Hypothalamus (tissue), 51 donors: ENCODE data around the gene SAP30.

Experiments used
- DNase-seq, 51 donors: peaks; one replicate each; lab custom pipeline; 2025; lab: John Stamatoyannopoulos, UW

The SAP30 gene

DNA sequence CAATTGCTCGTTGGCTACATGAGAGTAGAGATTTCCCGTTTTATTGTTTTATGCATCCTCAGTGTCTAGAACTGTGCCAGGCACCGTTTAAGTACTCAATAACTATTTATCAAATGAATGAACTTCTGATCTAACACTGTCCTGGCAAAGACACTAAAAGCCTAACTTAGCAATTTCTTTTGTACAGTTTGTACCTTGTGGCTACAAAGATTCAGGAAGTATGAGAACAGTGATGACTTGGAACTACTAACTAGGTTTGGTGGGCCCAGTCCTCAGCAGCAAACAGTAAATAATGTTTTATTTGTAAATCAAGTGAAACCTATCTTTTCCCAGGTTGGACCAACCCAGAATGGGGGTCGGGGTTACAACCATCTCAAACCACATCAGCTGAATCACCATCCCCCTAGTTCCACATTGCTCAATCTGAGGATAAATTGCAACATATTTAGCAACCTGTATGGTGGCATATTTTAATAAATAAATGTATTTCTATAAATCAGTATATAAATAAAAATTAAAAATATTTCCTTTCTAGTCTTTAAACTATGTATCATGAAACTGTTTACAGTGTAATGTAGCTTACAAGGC is 40.4 kb downstream of the SAP30 start:
- no peak for DNase-seq

DNA sequence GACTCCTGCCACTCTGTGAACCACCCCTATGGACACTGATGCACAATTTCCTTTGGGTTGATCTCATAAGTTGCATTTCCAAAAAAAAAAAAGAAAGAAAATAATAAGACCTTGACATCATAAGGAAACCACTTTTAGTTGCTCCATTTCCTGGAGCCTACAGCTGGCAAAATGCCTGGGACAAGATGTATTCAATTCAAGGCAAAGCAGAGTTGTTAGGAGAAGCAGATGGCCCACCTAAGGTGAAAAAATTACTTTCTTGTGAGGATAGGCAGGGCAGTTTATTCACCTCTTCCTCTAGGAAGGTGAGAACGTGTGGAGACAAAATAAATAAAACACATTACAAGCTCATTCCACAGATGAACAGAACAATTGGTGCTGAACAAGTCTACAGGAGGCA is 42.3 kb downstream of the SAP30 start:
- no peak for DNase-seq

DNA sequence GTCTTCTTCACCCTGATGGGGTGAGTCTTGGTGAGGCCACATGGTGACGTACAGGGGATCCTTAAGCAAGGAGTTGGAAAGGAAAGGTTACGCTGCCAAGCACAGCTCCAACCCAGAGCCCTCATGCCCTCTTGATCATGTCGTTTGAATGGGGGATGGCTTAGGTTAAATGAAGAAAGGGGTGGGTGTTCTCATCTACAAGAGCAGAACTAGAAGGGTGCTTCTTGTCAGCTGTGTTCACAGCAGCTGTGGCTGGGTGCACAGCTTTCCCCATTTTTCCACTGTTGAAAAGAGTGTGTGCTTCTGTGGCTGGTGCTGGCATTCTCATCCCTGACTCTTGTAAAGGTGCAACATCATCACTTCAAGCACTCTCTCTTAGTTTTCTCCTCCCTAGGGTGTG is 43.7 kb downstream of the SAP30 start:
- DNase-seq = no peak

DNA sequence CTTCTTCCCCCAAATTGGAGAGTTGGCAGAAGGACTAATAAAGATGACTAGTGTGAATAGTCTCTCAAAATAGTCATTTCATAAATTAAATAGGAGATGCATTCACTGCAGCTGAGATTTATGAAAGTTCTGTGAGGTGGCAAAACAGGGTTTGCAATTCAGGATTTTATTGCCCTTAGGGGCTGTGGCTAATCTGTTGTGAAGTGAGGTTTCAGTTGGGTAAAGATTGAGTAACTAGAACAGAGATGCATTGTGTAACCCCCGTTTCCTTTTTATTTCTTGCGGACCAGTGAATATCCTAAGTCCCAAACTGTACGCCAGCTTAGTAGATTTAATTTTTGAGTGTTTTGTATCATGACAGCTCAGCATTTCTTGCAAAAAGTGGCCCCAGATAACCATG is 44.3 kb downstream of the SAP30 start:
- no peak for DNase-seq

DNA sequence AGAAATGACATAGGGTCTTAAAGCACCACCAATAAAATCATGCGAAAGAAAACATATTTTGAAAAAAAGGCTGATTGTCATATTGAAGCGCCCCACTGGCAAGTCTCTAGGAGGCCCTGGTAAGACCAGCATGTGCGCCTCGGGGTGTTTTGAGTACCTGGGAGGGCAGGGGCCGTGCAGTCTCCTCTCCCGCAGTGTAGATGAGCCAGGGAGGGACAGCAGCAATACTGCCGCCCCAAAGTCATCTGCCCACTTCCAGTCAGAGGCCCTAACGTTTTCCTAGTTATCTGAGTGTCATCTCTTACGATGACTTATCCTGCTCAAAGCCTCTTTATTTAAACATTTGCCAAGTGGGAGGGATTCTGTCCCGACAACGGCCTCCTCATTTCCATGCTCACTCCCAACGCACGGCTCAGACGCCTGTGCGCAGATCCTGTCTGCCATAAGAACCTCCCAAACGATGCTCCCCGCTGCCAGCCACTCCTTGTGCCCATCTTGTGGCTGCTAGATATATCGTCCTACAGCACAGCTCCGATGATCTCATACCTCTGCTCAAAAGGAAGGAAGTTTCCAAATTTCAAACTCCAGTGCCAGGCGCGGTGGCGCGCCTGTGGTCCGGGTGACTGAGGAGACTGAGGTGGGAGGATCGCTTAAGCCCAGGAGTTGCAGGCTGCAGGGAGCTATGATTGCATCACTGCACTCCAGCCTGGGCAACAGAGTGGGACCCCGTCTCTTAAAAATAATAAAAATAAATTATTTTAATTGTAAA is 45.3 kb downstream of the SAP30 start:
- peak in 20 of 51 donors; percentile 7 to 70 (median 18) for DNase-seq

DNA sequence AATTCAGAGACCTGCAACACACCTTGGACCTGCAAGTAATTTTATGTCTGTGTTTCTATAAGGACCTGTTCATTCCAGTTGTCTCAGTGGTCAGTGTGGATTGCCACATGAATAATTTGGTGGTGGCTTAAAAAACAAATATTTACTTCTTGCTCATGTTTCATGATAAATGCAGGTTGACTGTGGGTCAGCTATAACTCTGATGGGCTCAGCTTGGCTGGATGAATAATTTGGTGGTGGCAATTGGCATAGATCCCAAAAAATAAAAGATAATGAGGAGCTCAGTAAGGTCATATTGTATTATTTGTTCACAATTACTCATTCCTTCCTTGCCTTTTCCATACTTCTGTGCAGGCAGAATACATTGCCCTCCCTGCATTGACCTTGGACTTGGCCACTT is 47.1 kb downstream of the SAP30 start:
- no peak for DNase-seq

DNA sequence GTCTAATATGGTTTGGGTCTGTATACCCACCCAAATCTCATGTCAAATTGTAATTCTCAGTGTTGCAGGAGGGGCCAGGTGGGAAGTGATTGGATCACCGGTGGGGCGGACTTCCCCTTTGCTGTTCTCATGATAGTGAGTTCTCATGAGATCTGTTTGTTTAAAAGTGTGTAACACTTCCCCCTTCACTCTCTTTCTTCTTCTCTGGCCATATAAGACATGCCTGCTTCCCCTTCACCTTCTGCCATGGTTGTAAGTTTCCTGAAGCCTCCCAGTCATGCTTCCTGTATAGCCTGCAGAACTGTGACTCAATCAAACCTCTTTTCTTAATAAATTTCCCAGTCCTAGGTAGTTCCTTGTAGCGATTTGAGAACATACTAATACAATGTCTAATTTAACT is 47.9 kb downstream of the SAP30 start:
- no peak for DNase-seq

DNA sequence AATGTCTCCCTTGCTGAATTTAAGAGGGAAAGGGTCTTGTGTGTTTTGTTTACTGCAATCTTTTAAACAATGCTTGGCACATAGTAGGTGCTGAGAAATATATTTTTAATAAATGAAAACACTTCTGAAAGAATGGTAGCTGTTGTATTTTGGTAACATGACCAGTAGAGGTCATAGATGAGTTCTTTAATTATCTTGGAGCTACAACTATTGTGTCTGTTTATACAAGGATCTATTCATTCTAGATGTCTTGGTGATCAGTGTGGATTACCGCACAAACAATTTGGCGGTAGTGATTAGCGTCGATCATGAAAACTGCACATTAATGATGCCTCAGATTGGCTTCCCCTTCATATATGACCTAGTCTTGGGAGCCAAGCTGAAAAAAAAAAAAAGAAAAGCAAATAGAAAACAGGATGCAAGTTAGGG is 49.6 kb downstream of the SAP30 start:
- DNase-seq = peak in 1 of 51 donors; percentile 46

DNA sequence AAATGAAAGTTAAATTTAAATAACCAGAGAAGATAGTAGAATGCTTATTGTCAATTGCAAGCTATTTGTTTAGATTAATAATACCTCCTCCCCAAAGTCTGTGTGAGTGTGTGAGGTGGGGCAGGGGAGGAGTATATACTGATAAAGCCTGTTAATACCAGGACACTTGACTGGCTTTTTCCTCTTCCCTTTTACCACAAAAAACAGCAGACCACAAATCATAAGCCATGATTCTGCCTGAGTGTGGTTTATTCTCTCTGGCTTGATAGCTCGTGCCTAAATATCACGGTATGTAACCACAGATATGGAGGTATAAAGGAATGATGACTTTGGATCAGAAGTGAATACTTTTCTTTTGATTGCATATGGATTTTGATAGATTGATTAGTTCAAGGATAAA is 50.0 kb downstream of the SAP30 start:
- no peak for DNase-seq

DNA sequence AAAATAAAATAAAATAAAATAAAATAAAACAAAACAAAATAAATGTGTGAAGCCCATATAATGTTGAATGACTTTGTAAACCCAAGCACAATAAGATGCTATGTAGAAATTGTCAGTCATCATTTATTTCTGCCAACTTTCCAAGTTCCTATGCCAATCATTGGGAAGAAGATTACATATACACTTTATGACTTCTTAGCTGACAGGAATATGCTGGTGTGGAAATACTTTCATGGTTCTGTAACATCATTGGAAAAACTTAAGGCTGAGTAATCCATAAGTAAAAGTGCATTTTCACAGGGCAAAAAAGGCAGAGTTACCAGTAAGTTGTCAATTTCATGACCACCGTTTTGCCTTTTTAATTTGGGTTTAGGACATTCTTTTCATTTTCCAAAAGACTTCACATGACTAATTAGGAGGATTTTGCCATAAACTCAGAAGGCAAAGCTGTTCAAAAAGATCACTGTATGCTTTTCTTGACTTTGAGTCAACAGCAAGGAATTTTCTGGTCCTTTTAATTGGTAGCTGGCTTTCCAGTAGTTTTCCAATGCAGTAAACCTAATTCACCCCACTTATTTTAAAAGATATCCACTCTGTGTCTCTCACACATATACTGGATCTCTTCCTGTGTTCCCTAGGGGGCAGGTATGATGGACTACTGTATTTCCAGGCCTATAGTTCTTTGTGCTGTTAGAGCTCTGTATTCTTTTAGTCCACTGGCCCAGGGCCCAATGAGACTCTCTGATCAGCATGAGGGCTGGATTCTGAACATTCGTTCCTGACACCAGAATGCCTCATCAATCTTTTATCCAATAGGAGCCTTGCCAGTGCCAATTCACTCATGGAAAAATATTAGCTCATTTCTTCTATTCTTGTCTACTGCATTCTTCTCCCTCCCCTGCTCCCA is 54.4 kb downstream of the SAP30 start:
- DNase-seq = no peak

DNA sequence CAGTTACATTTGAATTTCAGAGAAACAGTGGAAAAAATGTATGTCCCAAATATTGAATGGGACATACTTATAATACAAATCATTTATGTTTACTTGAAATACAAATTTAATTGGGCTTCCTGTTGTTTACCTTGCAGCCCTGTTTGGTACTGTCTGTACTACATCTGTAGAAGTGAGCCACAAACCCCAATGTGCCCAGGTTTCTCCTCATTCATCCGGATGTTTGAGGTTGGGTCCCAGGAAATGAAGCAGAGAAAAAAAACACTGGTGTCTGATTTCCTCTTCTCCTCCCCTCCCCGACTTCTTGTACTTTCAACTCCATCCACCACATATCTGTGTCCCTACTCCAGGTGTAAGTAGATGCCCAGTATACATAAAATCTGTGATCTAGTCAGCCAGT is 55.3 kb downstream of the SAP30 start:
- DNase-seq = no peak
